ENCODE data around the gene DMAP1. TPM values are rescaled to one million over a fixed set of nuclear protein-coding genes. Genes with fewer than 3 reads are reported as not detected.

The DMAP1 gene, protein sequence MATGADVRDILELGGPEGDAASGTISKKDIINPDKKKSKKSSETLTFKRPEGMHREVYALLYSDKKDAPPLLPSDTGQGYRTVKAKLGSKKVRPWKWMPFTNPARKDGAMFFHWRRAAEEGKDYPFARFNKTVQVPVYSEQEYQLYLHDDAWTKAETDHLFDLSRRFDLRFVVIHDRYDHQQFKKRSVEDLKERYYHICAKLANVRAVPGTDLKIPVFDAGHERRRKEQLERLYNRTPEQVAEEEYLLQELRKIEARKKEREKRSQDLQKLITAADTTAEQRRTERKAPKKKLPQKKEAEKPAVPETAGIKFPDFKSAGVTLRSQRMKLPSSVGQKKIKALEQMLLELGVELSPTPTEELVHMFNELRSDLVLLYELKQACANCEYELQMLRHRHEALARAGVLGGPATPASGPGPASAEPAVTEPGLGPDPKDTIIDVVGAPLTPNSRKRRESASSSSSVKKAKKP
- total RNA-seq, result 50.7 TPM

GRCh38 chr1:44213222-44214112 is at the start of gene DMAP1:
Gene DMAP1 (plus strand): TSS chr1:44213471. CDS start chr1:44213754, 283 bp downstream.

Small RNA genes within 50 kb of the gene (small RNA-seq; reads per million reads assigned to genes)
- gene AL035417.1 (ENCODE audit: low replicate concordance), result not detected

Other genes with a start within 250 kb of the DMAP1 start
- 18.8 TPM for gene DPH2, start 243.5 kb upstream of the DMAP1 start, total RNA-seq
- 126 TPM for gene ATP6V0B, start 238.5 kb upstream of the DMAP1 start, total RNA-seq
- 82.0 TPM for gene B4GALT2, start 234.3 kb upstream of the DMAP1 start, total RNA-seq
- 7.8 TPM for gene CCDC24, start 221.9 kb upstream of the DMAP1 start, total RNA-seq
- 5.9 TPM for gene SLC6A9, start 182.0 kb upstream of the DMAP1 start, total RNA-seq
- gene KLF17, start 94.7 kb upstream of the DMAP1 start, total RNA-seq, result not detected
- not detected for gene KLF18, start 71.8 kb upstream of the DMAP1 start, total RNA-seq
- gene ERI3, start 141.8 kb downstream of the DMAP1 start, total RNA-seq, result 83.3 TPM
- gene RNF220, start 191.8 kb downstream of the DMAP1 start, total RNA-seq, result 57.3 TPM

Data from parietal lobe (tissue), 2 donors.